ENCODE measurements around the gene EIF2AK3.
A peak's percentile ranks its signal among the peaks of the same experiment; 100 is the strongest.
"Not testable (repeated sequence)": the region's sequence is repeated elsewhere in the genome, so short reads cannot be mapped to it uniquely, and the experiment has no call there.

Gene EIF2AK3

DNA sequence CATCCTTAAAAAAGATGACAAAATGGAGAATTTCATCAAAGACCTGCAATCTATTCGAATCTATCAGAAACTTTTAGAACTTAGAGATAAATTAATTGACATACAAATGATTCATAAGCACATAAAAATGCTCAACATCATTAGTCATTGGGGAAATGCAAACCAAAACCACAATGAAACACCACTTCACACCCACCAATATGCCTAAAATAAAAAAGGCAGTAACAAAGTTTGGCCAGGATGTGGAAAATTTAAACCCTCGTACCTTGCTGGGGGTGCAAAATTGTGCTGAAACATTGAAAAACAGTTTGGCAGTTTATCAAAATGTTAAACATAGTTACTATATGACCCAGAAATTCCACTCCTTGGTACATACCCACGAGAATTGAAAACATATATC lies 11.5 kb upstream of the EIF2AK3 start:
- H3K4me3 ChIP-seq (ENCODE audit: low read depth, low read length) = no peak overlapping the region
- DNase-seq (ENCODE audit: low read depth) = no peak

GRCh38 chr2:88638123-88638650 lies 10.9 kb upstream of the EIF2AK3 start:
- H3K4me3 ChIP-seq (ENCODE audit: low read depth, low read length) = no peak overlapping the region
- DNase-seq (ENCODE audit: low read depth) = no peak

GRCh38 chr2:88637464-88637863 lies 10.2 kb upstream of the EIF2AK3 start:
- no peak for DNase-seq (ENCODE audit: low read depth)
- H3K4me3 ChIP-seq (ENCODE audit: low read depth, low read length) = no peak overlapping the region

DNA sequence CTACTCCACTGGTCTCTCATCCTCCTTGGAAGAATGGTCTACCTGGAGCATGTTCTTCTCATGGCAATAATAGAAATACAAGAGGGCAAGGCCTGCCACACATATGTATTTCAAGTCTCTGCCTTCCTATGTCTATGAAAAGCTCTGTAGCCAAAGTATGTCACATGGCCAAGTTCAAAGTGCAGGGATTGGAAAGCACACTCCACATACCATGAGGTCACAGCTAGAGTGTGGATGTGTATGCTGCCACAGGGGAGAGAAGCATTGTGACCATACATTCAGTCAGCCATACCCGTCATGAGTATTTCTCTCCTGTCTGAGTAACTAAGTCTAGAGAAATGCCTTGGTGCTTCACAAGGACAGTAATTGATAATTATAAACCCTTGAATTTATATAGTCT lies 8.8 kb upstream of the EIF2AK3 start:
- DNase-seq (ENCODE audit: low read depth) = no peak
- H3K4me3 ChIP-seq (ENCODE audit: low read depth, low read length) = no peak overlapping the region

DNA sequence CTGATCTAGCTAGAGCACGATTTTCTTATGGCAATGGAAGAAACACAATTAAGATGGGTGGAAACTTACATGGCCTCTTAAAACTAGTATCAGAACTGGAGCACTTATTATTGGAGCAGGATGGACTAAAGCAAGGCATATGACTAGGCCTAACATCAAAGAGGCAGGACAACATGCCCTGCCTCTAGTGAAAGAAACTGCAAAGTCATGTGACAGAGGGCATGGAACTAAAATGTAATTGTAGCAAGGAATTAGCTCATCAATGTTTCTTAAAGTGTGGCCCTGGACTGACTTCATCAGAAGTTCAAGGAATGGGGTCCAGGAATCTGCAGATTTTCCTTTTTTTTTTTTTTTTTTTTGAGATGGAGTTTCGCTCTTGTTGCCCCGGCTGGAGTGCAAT lies 5.3 kb upstream of the EIF2AK3 start:
- DNase-seq (ENCODE audit: low read depth) = no peak
- H3K4me3 ChIP-seq (ENCODE audit: low read depth, low read length) = no peak overlapping the region

GRCh38 chr2:88628571-88628939 lies 1.3 kb upstream of the EIF2AK3 start:
- peak overlapping the region; percentile 53 for H3K4me3 ChIP-seq (ENCODE audit: low read depth, low read length)
- DNase-seq (ENCODE audit: low read depth) = no peak

DNA sequence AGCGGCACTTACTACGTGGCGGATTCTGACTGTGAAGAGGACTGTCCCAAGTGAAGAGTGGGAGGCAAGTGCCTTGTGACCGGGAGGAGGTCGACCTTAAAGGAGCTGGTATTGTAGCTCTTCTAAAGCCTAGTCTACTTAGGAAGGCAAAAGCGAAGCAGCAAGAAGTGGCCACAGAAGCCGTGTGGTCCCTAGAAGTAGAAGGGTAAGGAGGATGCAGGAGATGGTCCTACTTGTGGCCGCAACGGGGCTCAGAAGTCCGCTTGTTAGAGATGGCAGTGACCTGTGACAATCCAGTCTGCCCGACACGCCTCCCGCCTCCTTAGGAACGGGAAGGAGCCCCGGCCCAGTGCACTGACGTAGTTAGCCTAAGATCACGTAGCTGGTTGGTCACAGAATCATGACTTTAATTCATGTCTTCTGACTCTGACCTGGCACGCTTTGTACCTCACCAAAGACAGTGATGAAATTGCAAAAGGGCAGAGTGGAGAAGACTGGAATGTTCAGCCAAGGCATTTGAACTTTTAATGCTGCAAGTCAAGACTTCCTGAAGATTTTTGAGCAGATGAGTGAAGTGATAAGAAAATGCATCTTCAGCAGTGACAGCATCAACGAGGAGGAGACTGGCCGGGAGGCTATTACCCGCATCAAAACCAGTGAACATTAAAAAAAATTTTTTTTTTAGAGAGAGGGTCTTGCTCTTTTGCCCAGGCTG lies 749 bp upstream of the EIF2AK3 start:
- H3K4me3 ChIP-seq (ENCODE audit: low read depth, low read length) = peak overlapping the region; percentile 53

GRCh38 chr2:88626171-88627054 lies 851 bp downstream of the EIF2AK3 start:
- H3K4me3 ChIP-seq (ENCODE audit: low read depth, low read length) = peak overlapping the region; percentile 90
- no peak for DNase-seq (ENCODE audit: low read depth)

More for the DNA sequence above, 749 bp upstream of the EIF2AK3 start:
- peak; percentile 95 for DNase-seq (ENCODE audit: low read depth)

GRCh38 chr2:88624477-88624876 lies 2.8 kb downstream of the EIF2AK3 start:
- H3K4me3 ChIP-seq (ENCODE audit: low read depth, low read length) = no peak overlapping the region

GRCh38 chr2:88623831-88624465 lies 3.3 kb downstream of the EIF2AK3 start:
- H3K4me3 ChIP-seq (ENCODE audit: low read depth, low read length); DNase-seq (ENCODE audit: low read depth): not testable (repeated sequence)

More at GRCh38 chr2:88624477-88624876, 2.8 kb downstream of the EIF2AK3 start:
- no peak for DNase-seq (ENCODE audit: low read depth)

DNA sequence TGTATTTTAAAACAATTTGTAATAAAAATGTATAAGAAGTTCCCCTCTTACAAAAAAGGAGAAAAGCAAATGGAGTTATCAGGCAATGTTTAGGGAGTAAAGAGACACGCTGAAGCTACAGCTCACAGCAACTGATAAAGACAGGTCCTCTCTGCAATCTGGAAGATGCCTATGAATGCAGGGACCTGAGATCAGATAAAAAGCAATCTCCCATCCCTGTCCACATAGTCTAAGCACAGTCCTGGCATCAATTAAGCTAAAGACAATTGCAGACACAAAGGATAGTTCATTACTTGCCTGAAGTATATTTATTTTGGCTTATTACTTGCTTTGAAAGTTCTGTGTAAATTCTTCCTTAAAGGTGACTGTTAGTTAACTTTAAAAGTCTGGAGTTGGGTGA lies 5.0 kb downstream of the EIF2AK3 start:
- H3K4me3 ChIP-seq (ENCODE audit: low read depth, low read length) = no peak overlapping the region
- no peak for DNase-seq (ENCODE audit: low read depth)

DNA sequence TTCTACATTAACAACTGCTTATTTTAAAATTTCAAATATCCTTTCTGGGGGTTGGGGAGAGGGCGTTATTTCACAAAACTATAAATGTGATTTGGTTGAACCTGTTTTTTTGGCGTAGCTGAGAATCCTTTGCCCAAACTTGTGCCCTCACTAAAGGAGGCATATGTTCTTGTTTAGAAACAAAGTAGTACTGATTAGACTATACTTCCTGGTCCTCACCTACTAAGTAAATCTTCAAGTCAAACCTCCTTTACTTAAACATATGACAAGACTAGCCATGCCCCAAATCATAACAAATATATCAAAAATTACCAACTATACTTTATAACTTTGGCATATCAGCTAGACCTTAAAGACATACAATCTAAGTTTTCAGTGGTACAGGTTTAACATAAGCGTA lies 5.8 kb downstream of the EIF2AK3 start:
- DNase-seq (ENCODE audit: low read depth) = no peak
- H3K4me3 ChIP-seq (ENCODE audit: low read depth, low read length) = no peak overlapping the region

GRCh38 chr2:88620015-88620414 lies 7.2 kb downstream of the EIF2AK3 start:
- no peak for DNase-seq (ENCODE audit: low read depth)
- H3K4me3 ChIP-seq (ENCODE audit: low read depth, low read length) = no peak overlapping the region

DNA sequence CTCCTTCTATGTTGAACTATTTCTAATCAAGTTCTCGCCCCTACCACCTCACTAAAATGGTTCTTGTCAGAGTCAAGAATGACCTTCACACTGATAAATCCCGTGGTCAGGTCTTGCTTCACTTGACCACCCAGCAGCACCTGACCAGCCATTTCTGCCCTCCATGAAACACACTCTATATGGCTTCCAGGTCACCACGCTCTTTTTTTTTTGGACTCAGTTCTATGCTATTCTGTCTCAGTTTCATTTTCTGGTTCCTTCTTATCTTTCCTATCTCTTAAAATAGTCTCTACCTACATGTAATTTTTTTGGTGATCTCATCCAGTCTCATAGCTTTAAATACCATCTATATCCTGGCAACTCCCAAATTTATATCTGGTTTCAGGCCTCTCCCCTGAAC lies 11.4 kb downstream of the EIF2AK3 start:
- H3K4me3 ChIP-seq (ENCODE audit: low read depth, low read length) = no peak overlapping the region
- no peak for DNase-seq (ENCODE audit: low read depth)

- H3K4me3 ChIP-seq (ENCODE audit: low read depth, low read length) = no peak overlapping the region
- DNase-seq (ENCODE audit: low read depth) = no peak
Observed at GRCh38 chr2:88614497-88615157, 12.6 kb downstream of the EIF2AK3 start.

DNA sequence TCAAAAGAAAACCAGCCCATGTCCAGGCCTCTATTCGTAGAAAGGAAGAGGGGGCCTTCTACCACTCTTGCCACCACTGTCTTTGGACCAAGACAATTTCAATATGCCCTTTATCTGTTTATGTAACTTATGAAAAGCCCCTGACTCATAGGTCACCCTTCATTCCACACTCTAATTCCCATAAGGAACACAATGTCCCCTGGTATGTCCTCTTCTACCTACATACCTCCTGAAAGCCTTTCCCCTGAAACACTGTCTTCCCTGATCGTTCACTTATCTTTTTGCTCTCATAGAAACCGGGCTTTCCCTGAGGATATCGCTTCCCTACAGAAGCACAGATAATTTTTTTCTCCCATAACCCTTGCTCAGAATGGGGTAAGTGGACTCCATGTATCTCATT lies 13.3 kb downstream of the EIF2AK3 start:
- DNase-seq (ENCODE audit: low read depth) = no peak
- no peak overlapping the region for H3K4me3 ChIP-seq (ENCODE audit: low read depth, low read length)

DNA sequence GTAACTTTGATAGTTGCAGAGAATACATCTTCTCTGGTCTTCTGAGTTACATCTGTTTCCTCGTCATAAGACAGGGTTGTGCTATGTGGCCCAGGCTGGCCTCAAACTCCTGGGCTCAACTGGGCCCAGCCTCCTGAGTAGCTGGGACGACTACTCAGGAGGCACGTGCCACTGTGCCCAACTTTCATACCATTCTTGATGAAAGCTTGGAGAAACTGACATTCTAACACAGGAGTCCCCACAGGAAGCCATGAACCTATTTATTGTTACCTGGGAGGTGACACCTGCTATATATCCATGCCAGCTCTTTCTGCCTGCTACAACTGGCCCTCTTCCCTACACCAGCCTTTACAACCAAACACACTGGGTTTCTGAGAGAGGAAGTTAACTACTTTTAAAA lies 19.1 kb downstream of the EIF2AK3 start:
- no peak overlapping the region for H3K4me3 ChIP-seq (ENCODE audit: low read depth, low read length)
- DNase-seq (ENCODE audit: low read depth) = no peak

- no peak for DNase-seq (ENCODE audit: low read depth)
- H3K4me3 ChIP-seq (ENCODE audit: low read depth, low read length) = no peak overlapping the region
Observed at GRCh38 chr2:88607416-88607815, 19.8 kb downstream of the EIF2AK3 start.

GRCh38 chr2:88606371-88607030 lies 20.8 kb downstream of the EIF2AK3 start:
- H3K4me3 ChIP-seq (ENCODE audit: low read depth, low read length) = no peak overlapping the region
- no peak for DNase-seq (ENCODE audit: low read depth)
